22Rv1 (cell line): Measurements from ENCODE around the gene ANKS1B.

Experiments used
- ZFX ChIP-seq: fragments of 450-650 bp; IDR thresholded peaks from 2 replicates; pipeline ENCODE4 v1.6.1; 2017; ENCODE audit warnings: antibody characterized with exemption, borderline replicate concordance
- TF ChIP-seq, protein P1 (sequence below): fragments of 450-650 bp; IDR thresholded peaks from 2 replicates; pipeline ENCODE4 v1.5.1; 2017; ENCODE audit warnings: mild to moderate bottlenecking

DNA sequence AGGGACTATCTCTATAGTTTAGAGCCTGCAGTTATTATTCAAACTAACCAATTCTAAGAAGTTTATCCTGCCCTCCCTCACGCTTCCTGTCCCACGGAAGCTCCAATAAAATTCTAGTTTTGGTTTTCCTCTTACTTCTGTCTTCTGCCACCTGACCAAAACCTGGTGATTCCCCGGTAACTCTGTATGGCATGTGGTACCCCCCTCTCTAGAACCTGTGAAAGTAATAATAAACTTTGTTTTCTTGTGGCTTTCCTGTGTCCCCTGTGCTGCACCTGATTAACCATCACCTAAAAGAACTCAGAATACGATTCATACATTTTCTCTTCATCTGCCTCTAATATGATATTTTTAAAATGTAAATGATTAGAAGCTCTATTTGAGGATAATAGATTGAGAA, 959.9 kb downstream of the ANKS1B start:
- TF ChIP-seq, protein P1, sequence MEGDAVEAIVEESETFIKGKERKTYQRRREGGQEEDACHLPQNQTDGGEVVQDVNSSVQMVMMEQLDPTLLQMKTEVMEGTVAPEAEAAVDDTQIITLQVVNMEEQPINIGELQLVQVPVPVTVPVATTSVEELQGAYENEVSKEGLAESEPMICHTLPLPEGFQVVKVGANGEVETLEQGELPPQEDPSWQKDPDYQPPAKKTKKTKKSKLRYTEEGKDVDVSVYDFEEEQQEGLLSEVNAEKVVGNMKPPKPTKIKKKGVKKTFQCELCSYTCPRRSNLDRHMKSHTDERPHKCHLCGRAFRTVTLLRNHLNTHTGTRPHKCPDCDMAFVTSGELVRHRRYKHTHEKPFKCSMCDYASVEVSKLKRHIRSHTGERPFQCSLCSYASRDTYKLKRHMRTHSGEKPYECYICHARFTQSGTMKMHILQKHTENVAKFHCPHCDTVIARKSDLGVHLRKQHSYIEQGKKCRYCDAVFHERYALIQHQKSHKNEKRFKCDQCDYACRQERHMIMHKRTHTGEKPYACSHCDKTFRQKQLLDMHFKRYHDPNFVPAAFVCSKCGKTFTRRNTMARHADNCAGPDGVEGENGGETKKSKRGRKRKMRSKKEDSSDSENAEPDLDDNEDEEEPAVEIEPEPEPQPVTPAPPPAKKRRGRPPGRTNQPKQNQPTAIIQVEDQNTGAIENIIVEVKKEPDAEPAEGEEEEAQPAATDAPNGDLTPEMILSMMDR = no peak
- TF ChIP-seq ZFX = no peak
